ENCODE results near the gene MUC4. TPM values are rescaled to one million over a fixed set of nuclear protein-coding genes. Genes with fewer than 3 reads are reported as not detected.

Gene MUC4
- total and polyA plus RNA-seq, 2 of the 4 experiments (the other 2 are of a cell fraction), result not detected

DNA sequence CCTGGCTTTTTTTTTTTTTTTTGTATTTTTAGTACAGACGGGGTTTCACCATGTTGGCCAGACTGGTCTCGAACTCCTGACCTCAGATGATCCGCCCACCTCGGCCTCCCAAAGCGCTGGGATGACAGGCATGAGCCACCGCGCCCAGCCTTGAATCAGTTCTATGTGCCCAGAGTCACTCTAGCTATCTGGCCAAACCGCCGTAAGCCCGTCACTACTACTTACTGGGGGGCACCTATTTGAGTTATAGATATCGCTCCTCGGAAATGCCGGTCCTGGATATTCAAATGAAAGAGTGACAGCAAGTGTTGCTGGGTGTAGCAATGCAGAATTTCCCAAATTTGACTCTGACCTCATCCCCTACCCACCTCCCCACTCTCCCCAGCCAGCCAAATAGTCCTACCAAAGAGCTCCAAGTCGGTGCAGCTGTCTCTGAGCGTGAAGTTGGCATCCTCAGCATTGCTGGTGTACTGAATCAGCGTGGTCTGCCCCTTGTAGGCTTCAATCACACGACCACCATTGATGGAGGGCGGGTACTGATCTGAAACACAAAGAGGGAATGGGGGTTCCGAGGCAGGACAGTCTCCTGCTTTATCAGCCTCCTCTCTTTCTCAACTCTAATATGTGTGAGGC lies 52.9 kb downstream of the MUC4 start:
- Histone ChIP-seq H3K9me1 (ENCODE audit: insufficient read depth, low read length) (no peaks in the 10 kb centered on the region), H4K20me1 (ENCODE audit: insufficient read depth, low read length) (no peaks in the 10 kb centered on the region), H3K27me3 (ENCODE audit: control insufficient read depth, insufficient read depth, low read length) (peaks cover 71% of the 10 kb centered on the region), H3K4ac (ENCODE audit: low read depth, low read length) (no peak overlapping the region), H2BK20ac (ENCODE audit: low read depth, low read length) (no peak overlapping the region), H3K27ac (ENCODE audit: insufficient read depth, low read length) (no peak overlapping the region), H3K18ac (ENCODE audit: low read depth, low read length) (no peak overlapping the region), H3K4me2 (ENCODE audit: low read depth, low read length) (no peak overlapping the region), H3K36me3 (ENCODE audit: control insufficient read depth, insufficient read depth, low read length) (no peaks in the 10 kb centered on the region), H3K79me1 (ENCODE audit: low read depth in 1 of 2, low read length in 2 of 2) (no peaks in the 10 kb centered on the region), H2BK5ac (ENCODE audit: low read depth, low read length, poor library complexity, severe bottlenecking) (no peak overlapping the region), H2BK120ac (ENCODE audit: low read depth, low read length) (no peak overlapping the region), H3K14ac (replicated peaks; ENCODE audit: low read depth, low read length) (no peak overlapping the region), H3K9me3 (ENCODE audit: control insufficient read depth, insufficient read depth, low read length) (no peaks in the 10 kb centered on the region), H3K4me1 (ENCODE audit: control insufficient read depth, insufficient read depth, low read length) (no peaks in the 10 kb centered on the region), H2AFZ (replicated peaks; ENCODE audit: low read length, poor library complexity) (no peak overlapping the region), H3K56ac (ENCODE audit: extremely low read depth, insufficient read depth, low read length) (no peak overlapping the region), H3K4me3 (ENCODE audit: insufficient read depth, low read depth, low read length) (no peak overlapping the region), H4K91ac (ENCODE audit: insufficient read depth, low read depth, low read length) (no peak overlapping the region), H4K8ac (ENCODE audit: low read depth in 2 of 2, low read length in 2 of 2) (no peak overlapping the region), H2AK5ac (ENCODE audit: low read depth, low read length) (no peak overlapping the region), H3K9ac (ENCODE audit: low read depth, low read length) (no peak overlapping the region), H3K23ac (ENCODE audit: low read depth, low read length) (no peak overlapping the region), H4K5ac (ENCODE audit: low read depth, low read length) (no peak overlapping the region), H2BK15ac (ENCODE audit: low read depth, low read length) (no peak overlapping the region), H2AK9ac (replicated peaks; ENCODE audit: low read depth, low read length, poor library complexity) (no peak overlapping the region)
- ATAC-seq (ENCODE audit: low read depth) (no peak), DNase-seq (no peak)
- intact Hi-C loops (cut with micrococcal nuclease), result no loop called here
- WGBS, 2 experiments (ENCODE audit: extremely low coverage in 2 of 2, insufficient read length in 1 of 2), result 30% methylated on average over 2 of the region's 19 CpGs; no CpG with 5 or more reads in 1 of the 2 experiments
- dilution Hi-C loops (cut with HindIII; ENCODE audit: low sequenced_read_pairs, unreplicated experiment), result no loop called here
- in situ Hi-C loops (cut with MboI; ENCODE audit: low sequenced_read_pairs), result loop anchor here (5.0 kb wide), 1 partner anchor 48 kb away; no protein-coding TSS in a partner anchor
- POLR2A ChIA-PET (ENCODE audit: unreplicated experiment), result no interaction called here
- TF ChIP-seq CHD1 (IDR thresholded peaks at IDR 0.05; ENCODE audit: low read depth, low read length) (no peak), RAD21 (IDR thresholded peaks at IDR 0.05; ENCODE audit: low read length) (no peak), BHLHE40 (IDR thresholded peaks at IDR 0.05; ENCODE audit: low read depth, low read length) (no peak), POLR2A (IDR thresholded peaks at IDR 0.05; ENCODE audit: low read depth, low read length) (no peak), RCOR1 (IDR thresholded peaks at IDR 0.05; ENCODE audit: insufficient replicate concordance, low read length) (no peak), MAZ (IDR thresholded peaks at IDR 0.05; ENCODE audit: borderline replicate concordance, low read depth, low read length) (no peak), NFE2L2 (IDR thresholded peaks at IDR 0.05; ENCODE audit: low read depth, low read length) (no peak), MXI1 (IDR thresholded peaks at IDR 0.05; ENCODE audit: borderline replicate concordance, low read depth, low read length) (no peak), RFX5 (IDR thresholded peaks at IDR 0.05; ENCODE audit: low read depth, low read length) (no peak), MAFK (IDR thresholded peaks at IDR 0.05; ENCODE audit: low read depth, low read length) (no peak), CTCF (conservative IDR thresholded peaks at IDR 0.05; ENCODE audit: low read depth, low read length) (no peak), CEBPB (IDR thresholded peaks at IDR 0.05; ENCODE audit: low read depth, low read length) (no peak), FOS (IDR thresholded peaks at IDR 0.05; ENCODE audit: low read depth, low read length) (no peak), SMC3 (IDR thresholded peaks at IDR 0.05; ENCODE audit: low read depth, low read length) (no peak)
- TF ChIP-seq, protein P1, sequence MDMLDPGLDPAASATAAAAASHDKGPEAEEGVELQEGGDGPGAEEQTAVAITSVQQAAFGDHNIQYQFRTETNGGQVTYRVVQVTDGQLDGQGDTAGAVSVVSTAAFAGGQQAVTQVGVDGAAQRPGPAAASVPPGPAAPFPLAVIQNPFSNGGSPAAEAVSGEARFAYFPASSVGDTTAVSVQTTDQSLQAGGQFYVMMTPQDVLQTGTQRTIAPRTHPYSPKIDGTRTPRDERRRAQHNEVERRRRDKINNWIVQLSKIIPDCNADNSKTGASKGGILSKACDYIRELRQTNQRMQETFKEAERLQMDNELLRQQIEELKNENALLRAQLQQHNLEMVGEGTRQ (IDR thresholded peaks at IDR 0.05; ENCODE audit: low read depth, low read length), result no peak
- TF ChIP-seq, protein P2, sequence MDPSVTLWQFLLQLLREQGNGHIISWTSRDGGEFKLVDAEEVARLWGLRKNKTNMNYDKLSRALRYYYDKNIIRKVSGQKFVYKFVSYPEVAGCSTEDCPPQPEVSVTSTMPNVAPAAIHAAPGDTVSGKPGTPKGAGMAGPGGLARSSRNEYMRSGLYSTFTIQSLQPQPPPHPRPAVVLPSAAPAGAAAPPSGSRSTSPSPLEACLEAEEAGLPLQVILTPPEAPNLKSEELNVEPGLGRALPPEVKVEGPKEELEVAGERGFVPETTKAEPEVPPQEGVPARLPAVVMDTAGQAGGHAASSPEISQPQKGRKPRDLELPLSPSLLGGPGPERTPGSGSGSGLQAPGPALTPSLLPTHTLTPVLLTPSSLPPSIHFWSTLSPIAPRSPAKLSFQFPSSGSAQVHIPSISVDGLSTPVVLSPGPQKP (IDR thresholded peaks at IDR 0.05; ENCODE audit: borderline replicate concordance, low read depth, low read length), result no peak
- CTCF ChIA-PET, result no interaction called here
- no TSS peak for BruUV-seq (replicated peaks)

Measured in IMR-90 (cell line).